Skin of body (tissue), 3 donors: ENCODE measurements around the gene MPEG1. TPM values are rescaled to one million over a fixed set of nuclear protein-coding genes. Genes with fewer than 3 reads are reported as not detected.
A peak's percentile ranks its signal among the peaks of the same experiment; 100 is the strongest.

ENCODE experiments used
- DNase-seq: peaks from one replicate; lab custom pipeline; 2025; lab: John Stamatoyannopoulos, UW
- small RNA-seq: library from RNA; depleted of rRNA; stranded (forward); fragments of <200 nt; gene quantifications from one replicate; pipeline ENCODE3, GENCODE V24; 2014; ENCODE audit warnings: low replicate concordance
- total RNA-seq: library from RNA; depleted of rRNA; stranded (reverse); fragments of >200 nt; gene quantifications from one replicate; pipeline ENCODE4 v1.2.3, GENCODE V29; 2014

Gene MPEG1
- total RNA-seq, 1 donor from 2014 or later = 19.8 TPM

DNA sequence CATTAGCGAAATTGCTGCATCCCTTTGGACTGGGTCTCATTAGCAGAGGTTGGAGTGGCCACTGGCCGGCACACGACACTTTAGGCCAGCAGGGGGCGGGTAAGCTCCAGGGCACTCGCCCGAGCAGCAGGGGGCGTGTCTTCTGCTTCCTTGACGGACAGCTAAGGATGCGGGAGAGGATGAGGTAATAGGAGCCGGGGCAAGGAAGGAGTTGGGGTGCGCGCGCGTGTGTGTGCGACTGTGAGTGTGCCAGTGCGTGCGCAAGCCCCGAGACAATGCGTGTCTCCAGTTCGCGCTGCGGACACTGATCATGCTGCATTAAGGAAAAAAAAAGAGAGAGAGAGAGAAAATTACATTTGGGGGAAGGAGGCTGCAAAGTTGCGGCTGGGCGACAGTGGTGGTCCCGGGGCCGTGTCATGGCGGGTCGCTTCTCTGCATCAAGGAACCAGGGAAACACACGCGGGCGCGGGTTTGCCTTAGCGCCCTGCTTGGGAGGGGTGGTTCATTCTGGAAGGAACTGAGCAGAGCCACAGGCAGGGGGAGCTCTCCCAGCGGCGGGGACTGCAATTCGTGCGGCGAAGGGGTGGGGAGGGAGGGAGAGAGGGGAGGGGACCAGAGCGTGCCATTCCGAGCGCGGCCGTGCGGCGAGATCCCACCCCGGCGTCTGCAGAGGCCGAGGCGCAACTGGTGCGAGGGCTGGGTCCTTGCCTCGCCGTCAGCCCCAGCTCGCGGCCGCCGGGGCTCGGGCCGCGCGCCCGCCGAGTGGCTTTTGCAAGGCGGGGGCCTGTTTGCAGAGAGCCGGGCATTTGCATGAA is 41.0 kb downstream of the MPEG1 start, which contains the start of gene DTX4:
Gene DTX4 (plus strand): TSS at position 625 of the 815 bp plus-strand sequence. CDS start 464 bp downstream, outside the sequence.
- DNase-seq = peak; percentile 89

DNA sequence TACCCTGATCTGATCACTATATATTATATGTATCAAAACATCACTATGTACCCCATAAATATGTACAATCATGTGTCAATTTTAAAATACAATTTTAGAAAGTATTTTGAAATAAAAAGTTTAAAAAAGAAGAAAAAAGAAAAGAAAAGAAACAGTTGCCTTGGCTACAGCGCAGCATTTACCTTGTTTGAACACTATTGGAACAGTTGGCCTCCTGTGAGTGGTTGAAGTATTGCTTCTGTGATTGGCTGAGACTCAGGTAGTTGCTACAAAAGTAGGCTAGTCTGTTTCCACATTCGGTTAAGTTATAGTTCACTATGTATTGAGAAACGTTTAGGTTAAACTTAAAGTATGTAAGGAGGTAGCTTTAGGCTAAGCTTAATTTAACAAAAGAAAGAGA is 48.7 kb downstream of the MPEG1 start:
- DNase-seq = no peak

Small RNAs within 50 kb of the gene (small RNA-seq; reads per million reads assigned to genes)
- not detected for gene RN7SL42P

Other genes with a start within 250 kb of the MPEG1 start
- gene GLYATL1B, start 126.6 kb downstream of the MPEG1 start, total RNA-seq = not detected
- 10.3 TPM for gene FAM111B, start 105.7 kb downstream of the MPEG1 start, total RNA-seq
- gene FAM111A, start 70.1 kb downstream of the MPEG1 start, total RNA-seq = 46.8 TPM
- gene DTX4, start 40.8 kb downstream of the MPEG1 start, total RNA-seq = 14.3 TPM
- under 0.01 TPM for gene OR5AN1, start 146.0 kb upstream of the MPEG1 start, total RNA-seq
- not detected for gene OR5A2, start 213.5 kb upstream of the MPEG1 start, total RNA-seq
- gene OR5A1, start 223.5 kb upstream of the MPEG1 start, total RNA-seq = not detected
- gene OR4D6, start 244.0 kb upstream of the MPEG1 start, total RNA-seq = not detected